GM19351 (cell line): ENCODE measurements around the gene OR52E4.

Source experiments
- ATAC-seq: cut with Tn5 transposase; IDR thresholded peaks from one replicate; pipeline ENCODE4 v1.9.1; 2021; ENCODE audit warnings: mild to moderate bottlenecking, moderate library complexity; ENCODE audit not compliant: unreplicated experiment

Gene OR52E4

GRCh38 chr11:5880329-5880728 lies at the start of gene OR52E4:
TSS of gene OR52E4 (plus strand) at chr11:5880629. CDS start at chr11:5884293, 3,664 bp downstream.
- ATAC-seq, result no peak

GRCh38 chr11:5831196-5831829 lies 49.1 kb upstream of the OR52E4 start:
- ATAC-seq, result no peak

GRCh38 chr11:5833446-5833845 lies 47.0 kb upstream of the OR52E4 start:
- ATAC-seq, result no peak

GRCh38 chr11:5837695-5838094 lies 42.7 kb upstream of the OR52E4 start:
- ATAC-seq, result no peak

- no peak for ATAC-seq
Observed at GRCh38 chr11:5841797-5842196, 38.6 kb upstream of the OR52E4 start, which contains the start of gene OR52E6. TSS of gene OR52E6 (minus strand) at chr11:5841897. CDS start at chr11:5841897, 0 bp downstream.

- ATAC-seq, result no peak
Observed at GRCh38 chr11:5846701-5847100, 33.7 kb upstream of the OR52E4 start.

GRCh38 chr11:5847711-5848110 lies 32.7 kb upstream of the OR52E4 start:
- no peak for ATAC-seq

- no peak for ATAC-seq
Observed at GRCh38 chr11:5851002-5851401, 29.4 kb upstream of the OR52E4 start.

- ATAC-seq, result no peak
Observed at GRCh38 chr11:5857590-5857989, 22.8 kb upstream of the OR52E4 start, which contains the start of gene OR52E8. TSS of gene OR52E8 (minus strand) at chr11:5857690. CDS start at chr11:5857690, 0 bp downstream.

- no peak for ATAC-seq
Observed at GRCh38 chr11:5865826-5866225, 14.6 kb upstream of the OR52E4 start.

GRCh38 chr11:5878564-5878963 lies 1.9 kb upstream of the OR52E4 start:
- ATAC-seq, result no peak

- ATAC-seq, result no peak
Observed at GRCh38 chr11:5881756-5882155, 1.3 kb downstream of the OR52E4 start.

- no peak for ATAC-seq
Observed at GRCh38 chr11:5887172-5887571, 6.7 kb downstream of the OR52E4 start.

GRCh38 chr11:5887661-5888060 lies 7.2 kb downstream of the OR52E4 start:
- no peak for ATAC-seq

GRCh38 chr11:5891216-5891800 lies 10.9 kb downstream of the OR52E4 start:
- no peak for ATAC-seq

GRCh38 chr11:5892908-5893307 lies 12.5 kb downstream of the OR52E4 start, which contains the start of gene OR52E5:
TSS of gene OR52E5 (plus strand) at chr11:5893208. CDS start at chr11:5900777, 7,569 bp downstream.
- no peak for ATAC-seq

- no peak for ATAC-seq
Observed at GRCh38 chr11:5899534-5899933, 19.1 kb downstream of the OR52E4 start.

- ATAC-seq, result no peak
Observed at GRCh38 chr11:5910540-5910939, 30.1 kb downstream of the OR52E4 start.

- peak; percentile 89 for ATAC-seq
Observed at GRCh38 chr11:5922749-5923426, 42.5 kb downstream of the OR52E4 start.

- ATAC-seq, result peak; percentile 17
Observed at GRCh38 chr11:5923427-5923776, 43.0 kb downstream of the OR52E4 start.

GRCh38 chr11:5923794-5924193 lies 43.4 kb downstream of the OR52E4 start:
- ATAC-seq, result no peak

GRCh38 chr11:5928271-5928670 lies 47.8 kb downstream of the OR52E4 start:
- no peak for ATAC-seq
